MM.1S (cell line): ENCODE measurements around the gene MYO6.
"Not testable (repeated sequence)": the region's sequence is repeated elsewhere in the genome, so short reads cannot be mapped to it uniquely, and the experiment has no call there.

Experiments used
- EZH2 ChIP-seq: fragments of 300-600 bp; sonication (generic); optimal IDR thresholded peaks from 2 replicates; pipeline ENCODE3; 2017; ENCODE audit warnings: low read depth, mild to moderate bottlenecking, antibody characterized with exemption, low read length, mixed read lengths
- EZH2phosphoT487 ChIP-seq: fragments of 300-600 bp; sonication (generic); IDR thresholded peaks from 2 replicates; pipeline ENCODE4 v1.6.1; 2018; ENCODE audit warnings: antibody characterized with exemption, low read length
- TF ChIP-seq, protein P1 (sequence below): fragments of 300-600 bp; sonication (generic); IDR thresholded peaks from 2 replicates; pipeline ENCODE4 v1.5.1; 2016; ENCODE audit warnings: antibody characterized with exemption, low read length, mixed read lengths

GRCh38 chr6:75731029-75731428 lies 18.0 kb upstream of the MYO6 start:
- TF ChIP-seq, protein P1, sequence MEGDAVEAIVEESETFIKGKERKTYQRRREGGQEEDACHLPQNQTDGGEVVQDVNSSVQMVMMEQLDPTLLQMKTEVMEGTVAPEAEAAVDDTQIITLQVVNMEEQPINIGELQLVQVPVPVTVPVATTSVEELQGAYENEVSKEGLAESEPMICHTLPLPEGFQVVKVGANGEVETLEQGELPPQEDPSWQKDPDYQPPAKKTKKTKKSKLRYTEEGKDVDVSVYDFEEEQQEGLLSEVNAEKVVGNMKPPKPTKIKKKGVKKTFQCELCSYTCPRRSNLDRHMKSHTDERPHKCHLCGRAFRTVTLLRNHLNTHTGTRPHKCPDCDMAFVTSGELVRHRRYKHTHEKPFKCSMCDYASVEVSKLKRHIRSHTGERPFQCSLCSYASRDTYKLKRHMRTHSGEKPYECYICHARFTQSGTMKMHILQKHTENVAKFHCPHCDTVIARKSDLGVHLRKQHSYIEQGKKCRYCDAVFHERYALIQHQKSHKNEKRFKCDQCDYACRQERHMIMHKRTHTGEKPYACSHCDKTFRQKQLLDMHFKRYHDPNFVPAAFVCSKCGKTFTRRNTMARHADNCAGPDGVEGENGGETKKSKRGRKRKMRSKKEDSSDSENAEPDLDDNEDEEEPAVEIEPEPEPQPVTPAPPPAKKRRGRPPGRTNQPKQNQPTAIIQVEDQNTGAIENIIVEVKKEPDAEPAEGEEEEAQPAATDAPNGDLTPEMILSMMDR, result not testable (repeated sequence)
- not testable (repeated sequence) for TF ChIP-seq EZH2, EZH2phosphoT487
